Left ventricle myocardium inferior (tissue), 1 donor: ENCODE results near the gene HLCS. TPM values are rescaled to one million over a fixed set of nuclear protein-coding genes. Genes with fewer than 3 reads are reported as not detected.

Source experiments
- DNase-seq: peaks from one replicate; pipeline ENCODE4 v3.0.0-alpha.2; 2020
- H3K27ac ChIP-seq: fragments of 200-600 bp; replicated peaks from 2 replicates; pipeline ENCODE4 v1.8.0; 2021
- H3K27me3 ChIP-seq: fragments of 200-600 bp; 2 replicates; pipeline ENCODE4 v1.8.0; 2021; ENCODE audit warnings: low read depth
- H3K36me3 ChIP-seq: fragments of 200-600 bp; 2 replicates; pipeline ENCODE4 v1.8.0; 2021
- H3K4me1 ChIP-seq: fragments of 200-600 bp; 2 replicates; pipeline ENCODE4 v1.8.0; 2021
- H3K4me3 ChIP-seq: fragments of 200-600 bp; 2 replicates; pipeline ENCODE4 v1.8.0; 2021; ENCODE audit warnings: mild to moderate bottlenecking, moderate library complexity
- H3K9me3 ChIP-seq: fragments of 200-600 bp; replicated peaks from 2 replicates; pipeline ENCODE4 v1.8.0; 2021
- intact Hi-C: fragments of 100-400 bp; cut with micrococcal nuclease; formaldehyde crosslinking; loops from one replicate; pipeline ENCODE4 v1.11.0; 2022
- total RNA-seq: library from RNA; stranded (reverse); fragmentation: NEBNext Ultra II Directional; extraction: Animal tissue kit (Norgen Biotek cat#: 25700); gene quantifications from one replicate; pipeline ENCODE4 v1.2.1, GENCODE V29; 2021
- TF ChIP-seq, protein P1 (sequence below): fragments of 200-600 bp; IDR thresholded peaks from 2 replicates; pipeline ENCODE4 v1.8.0; 2021; ENCODE audit warnings: antibody characterized with exemption, mild to moderate bottlenecking, borderline replicate concordance
- donor health status: DM: no; HTN: yes; CAD: no; lungs with severe emphysema.

HLCS gene
- total RNA-seq, 1 donor from 2014 or later, result 5.3 TPM

DNA sequence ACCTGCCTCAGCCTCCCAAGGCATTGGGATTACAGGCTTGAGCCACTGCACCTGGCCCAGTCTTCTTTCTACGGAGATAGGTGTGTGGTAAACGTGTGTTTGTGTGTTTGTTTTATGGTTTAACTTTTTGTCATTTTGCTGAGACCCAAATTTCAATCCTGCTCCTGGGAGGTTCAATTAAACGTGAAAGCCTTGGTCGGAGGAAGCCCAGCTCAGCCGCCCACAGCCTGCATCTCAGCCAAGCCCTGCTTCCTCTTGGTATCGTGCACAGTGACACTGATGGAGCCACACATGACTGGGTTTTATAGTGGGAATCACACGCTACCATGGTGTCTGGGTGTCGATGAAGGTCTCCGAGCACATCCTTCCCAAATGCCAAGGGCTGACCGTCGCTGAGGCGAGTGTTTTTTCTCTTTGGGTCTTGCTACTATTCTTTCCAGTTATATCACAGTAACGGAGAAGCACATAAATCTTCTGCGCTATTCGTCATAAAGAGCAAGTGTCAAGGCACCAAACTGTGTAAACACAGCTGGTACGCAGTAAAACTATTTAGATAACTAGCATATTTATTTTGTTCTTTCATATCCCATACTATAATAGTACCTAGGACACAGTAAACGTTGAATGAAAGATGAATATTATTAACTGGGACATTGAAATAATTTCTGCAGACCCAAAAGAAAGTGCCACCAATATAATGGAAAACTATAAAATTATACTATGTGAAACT, 39.3 kb downstream of the HLCS start:
- DNase-seq, result no peak
- Histone ChIP-seq H3K4me1 (peaks cover 7% of the 10 kb centered on the region), H3K9me3 (no peaks in the 10 kb centered on the region), H3K36me3 (no peaks in the 10 kb centered on the region), H3K27me3 (no peaks in the 10 kb centered on the region), H3K4me3 (no peak overlapping the region), H3K27ac (no peak overlapping the region)
- TF ChIP-seq, protein P1, sequence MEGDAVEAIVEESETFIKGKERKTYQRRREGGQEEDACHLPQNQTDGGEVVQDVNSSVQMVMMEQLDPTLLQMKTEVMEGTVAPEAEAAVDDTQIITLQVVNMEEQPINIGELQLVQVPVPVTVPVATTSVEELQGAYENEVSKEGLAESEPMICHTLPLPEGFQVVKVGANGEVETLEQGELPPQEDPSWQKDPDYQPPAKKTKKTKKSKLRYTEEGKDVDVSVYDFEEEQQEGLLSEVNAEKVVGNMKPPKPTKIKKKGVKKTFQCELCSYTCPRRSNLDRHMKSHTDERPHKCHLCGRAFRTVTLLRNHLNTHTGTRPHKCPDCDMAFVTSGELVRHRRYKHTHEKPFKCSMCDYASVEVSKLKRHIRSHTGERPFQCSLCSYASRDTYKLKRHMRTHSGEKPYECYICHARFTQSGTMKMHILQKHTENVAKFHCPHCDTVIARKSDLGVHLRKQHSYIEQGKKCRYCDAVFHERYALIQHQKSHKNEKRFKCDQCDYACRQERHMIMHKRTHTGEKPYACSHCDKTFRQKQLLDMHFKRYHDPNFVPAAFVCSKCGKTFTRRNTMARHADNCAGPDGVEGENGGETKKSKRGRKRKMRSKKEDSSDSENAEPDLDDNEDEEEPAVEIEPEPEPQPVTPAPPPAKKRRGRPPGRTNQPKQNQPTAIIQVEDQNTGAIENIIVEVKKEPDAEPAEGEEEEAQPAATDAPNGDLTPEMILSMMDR, result no peak
- intact Hi-C loops, result loop anchor here (5.0 kb wide), 2 partner anchors 295 to 425 kb away; no protein-coding TSS in a partner anchor

DNA sequence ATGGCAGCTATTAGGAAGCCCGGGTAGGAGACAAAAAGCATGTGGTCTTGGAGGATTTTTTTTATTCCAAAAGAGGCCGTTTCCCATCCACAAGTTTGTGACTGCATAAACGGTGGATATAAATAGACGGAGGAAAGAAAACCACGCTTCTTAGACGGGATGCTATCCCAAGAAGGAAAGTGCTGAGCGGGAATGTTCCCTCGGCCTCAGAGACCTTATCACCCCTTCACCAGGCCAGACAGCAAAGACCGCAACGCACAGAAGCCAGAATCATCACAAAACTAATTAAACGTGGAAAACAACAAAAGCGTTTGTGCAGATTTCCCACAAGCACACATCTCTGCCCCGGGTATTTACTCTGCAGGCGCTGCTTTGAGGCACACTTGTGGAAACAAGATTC, 43.2 kb downstream of the HLCS start:
- no peak overlapping the region for H3K4me3 ChIP-seq

DNA sequence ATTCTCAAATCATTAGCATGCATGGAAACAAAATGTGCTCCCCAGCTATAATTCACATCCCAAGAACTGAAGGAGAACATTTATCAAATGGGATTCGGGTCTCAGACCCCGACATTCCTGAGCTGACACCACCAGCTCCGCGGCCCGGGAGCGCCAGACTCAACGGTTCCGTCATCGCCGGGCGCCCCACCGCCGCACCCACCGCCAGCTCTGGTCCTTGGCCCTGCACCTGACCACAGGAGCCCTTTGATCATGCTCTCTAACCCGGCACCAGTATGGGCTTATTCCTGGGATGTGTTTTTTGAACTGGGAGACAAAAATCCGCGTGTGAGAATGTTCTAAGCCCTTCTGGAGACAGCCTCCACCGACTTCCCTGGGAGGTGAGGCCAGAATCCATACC, 43.6 kb downstream of the HLCS start:
- no peaks in the 10 kb centered on the region for H3K36me3 ChIP-seq
- H3K27ac ChIP-seq, result no peak overlapping the region
- H3K4me3 ChIP-seq, result no peak overlapping the region
- intact Hi-C loops, result no loop called here
- peaks cover 12% of the 10 kb centered on the region for H3K4me1 ChIP-seq
- DNase-seq, result no peak
- no peaks in the 10 kb centered on the region for H3K9me3 ChIP-seq
- H3K27me3 ChIP-seq, result no peaks in the 10 kb centered on the region
- TF ChIP-seq, protein P1, result no peak

More for the DNA sequence above, 43.2 kb downstream of the HLCS start:
- H3K36me3 ChIP-seq, result no peaks in the 10 kb centered on the region
- DNase-seq, result no peak
- peaks cover 9% of the 10 kb centered on the region for H3K4me1 ChIP-seq
- no peaks in the 10 kb centered on the region for H3K27me3 ChIP-seq
- TF ChIP-seq, protein P1, result no peak
- intact Hi-C loops, result no loop called here
- no peaks in the 10 kb centered on the region for H3K9me3 ChIP-seq
- H3K27ac ChIP-seq, result no peak overlapping the region

DNA sequence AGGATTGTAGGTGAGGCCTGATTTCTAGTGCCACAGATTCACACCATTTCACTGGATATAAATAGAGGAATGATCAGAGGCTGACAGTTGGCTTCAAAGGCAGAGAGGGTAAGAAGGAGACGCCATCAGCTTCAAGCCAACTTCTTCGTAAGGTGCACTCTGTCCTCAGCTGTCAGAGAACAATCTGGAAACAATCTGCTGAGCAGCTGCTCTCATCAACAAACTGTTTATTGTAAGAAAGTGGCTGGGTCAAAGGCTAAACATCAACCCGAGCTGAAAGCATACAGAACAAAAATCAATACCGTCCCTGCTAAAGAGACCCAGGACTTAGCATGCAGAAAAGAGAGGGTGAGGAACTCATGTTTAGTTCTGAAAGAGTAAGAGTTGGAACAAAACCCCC, 48.2 kb downstream of the HLCS start:
- H3K4me1 ChIP-seq, result peaks cover 19% of the 10 kb centered on the region
- DNase-seq, result no peak
- TF ChIP-seq, protein P1, result no peak
- H3K9me3 ChIP-seq, result no peaks in the 10 kb centered on the region
- H3K36me3 ChIP-seq, result no peaks in the 10 kb centered on the region
- no peaks in the 10 kb centered on the region for H3K27me3 ChIP-seq
- intact Hi-C loops, result loop anchor here (10.0 kb wide), 1 partner anchor 173 kb away; no protein-coding TSS in a partner anchor
- H3K4me3 ChIP-seq, result no peak overlapping the region
- no peak overlapping the region for H3K27ac ChIP-seq

DNA sequence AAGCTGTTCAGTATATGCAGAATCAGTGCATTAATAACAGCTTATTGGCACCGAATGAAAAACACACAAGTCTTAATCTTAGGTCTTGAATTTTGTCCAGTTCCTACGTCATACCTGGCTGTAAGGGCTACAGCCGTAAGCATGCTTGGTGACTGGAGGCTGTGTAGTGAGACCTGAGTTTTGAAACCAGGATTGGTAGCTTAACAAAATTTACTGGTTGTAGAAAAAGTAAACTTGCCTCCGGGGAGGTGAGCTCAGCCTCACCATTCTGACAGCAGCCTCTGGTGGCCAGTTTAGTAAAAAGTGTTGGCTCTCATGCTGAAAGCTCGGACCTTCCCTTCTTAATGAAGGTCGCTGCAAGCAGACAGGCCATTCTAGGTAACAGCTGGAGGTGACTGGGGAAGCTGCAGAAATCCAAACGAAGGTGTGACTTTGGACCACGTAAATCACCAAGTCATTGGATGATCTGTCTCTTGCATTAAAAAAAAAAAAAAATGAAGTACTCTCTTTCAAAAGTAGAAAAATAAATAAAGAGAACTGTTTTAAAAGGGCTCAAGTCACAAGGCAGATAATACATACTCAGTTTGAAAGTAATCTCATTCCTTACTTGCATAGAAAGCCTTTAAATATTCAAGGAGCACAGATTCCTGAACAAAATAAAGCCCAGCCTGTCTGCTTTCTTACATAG, 48.9 kb downstream of the HLCS start:
- TF ChIP-seq, protein P1, result peak; percentile 72
- no peak overlapping the region for H3K27ac ChIP-seq
- H3K27me3 ChIP-seq, result no peaks in the 10 kb centered on the region
- H3K4me1 ChIP-seq, result peaks cover 19% of the 10 kb centered on the region
- no peaks in the 10 kb centered on the region for H3K9me3 ChIP-seq
- intact Hi-C loops, result loop anchor here (10.0 kb wide), 1 partner anchor 173 kb away; no protein-coding TSS in a partner anchor
- DNase-seq, result no peak
- no peaks in the 10 kb centered on the region for H3K36me3 ChIP-seq
- no peak overlapping the region for H3K4me3 ChIP-seq
